ENCODE data around the gene SLC39A11. TPM values are rescaled to one million over a fixed set of nuclear protein-coding genes. Genes with fewer than 3 reads are reported as not detected.

The SLC39A11 gene
- total RNA-seq, 1 donor from 2014 or later, result 5.5 TPM

DNA sequence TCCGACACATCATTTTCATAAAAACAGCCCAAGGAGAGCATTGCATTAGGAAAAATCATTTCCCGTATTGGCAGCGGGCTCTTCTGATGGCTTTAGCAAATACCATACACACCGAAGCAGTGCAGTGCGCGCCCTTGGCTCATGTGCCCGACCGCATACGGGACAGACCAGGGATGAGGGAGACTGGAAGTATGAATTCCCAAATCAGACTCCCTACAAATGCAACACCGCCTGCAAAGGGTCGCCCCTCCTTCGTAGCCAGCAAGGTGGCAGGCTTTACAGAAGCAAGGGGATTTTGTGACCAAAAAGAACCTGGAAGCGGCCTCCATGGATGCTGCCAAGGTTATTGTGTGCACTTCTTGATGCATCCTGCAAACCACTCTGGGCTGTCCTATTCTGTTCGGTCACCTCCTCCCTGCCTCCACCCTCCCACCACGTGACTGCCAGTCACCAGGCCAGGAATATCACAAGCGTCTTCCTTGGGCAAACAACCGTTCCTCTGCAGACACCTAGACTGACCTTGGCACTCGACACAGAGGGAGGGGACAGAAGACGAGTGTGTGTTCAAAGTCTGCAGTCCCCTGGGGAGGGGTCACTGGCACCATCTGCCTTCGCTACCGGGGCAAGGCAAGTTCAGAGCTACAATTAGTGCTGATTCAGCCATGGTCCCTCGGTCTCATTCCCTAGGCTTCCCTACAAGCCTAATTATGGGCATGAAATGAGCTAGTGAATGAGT lies 460.4 kb downstream of the SLC39A11 start:
- TF ChIP-seq, protein P1, sequence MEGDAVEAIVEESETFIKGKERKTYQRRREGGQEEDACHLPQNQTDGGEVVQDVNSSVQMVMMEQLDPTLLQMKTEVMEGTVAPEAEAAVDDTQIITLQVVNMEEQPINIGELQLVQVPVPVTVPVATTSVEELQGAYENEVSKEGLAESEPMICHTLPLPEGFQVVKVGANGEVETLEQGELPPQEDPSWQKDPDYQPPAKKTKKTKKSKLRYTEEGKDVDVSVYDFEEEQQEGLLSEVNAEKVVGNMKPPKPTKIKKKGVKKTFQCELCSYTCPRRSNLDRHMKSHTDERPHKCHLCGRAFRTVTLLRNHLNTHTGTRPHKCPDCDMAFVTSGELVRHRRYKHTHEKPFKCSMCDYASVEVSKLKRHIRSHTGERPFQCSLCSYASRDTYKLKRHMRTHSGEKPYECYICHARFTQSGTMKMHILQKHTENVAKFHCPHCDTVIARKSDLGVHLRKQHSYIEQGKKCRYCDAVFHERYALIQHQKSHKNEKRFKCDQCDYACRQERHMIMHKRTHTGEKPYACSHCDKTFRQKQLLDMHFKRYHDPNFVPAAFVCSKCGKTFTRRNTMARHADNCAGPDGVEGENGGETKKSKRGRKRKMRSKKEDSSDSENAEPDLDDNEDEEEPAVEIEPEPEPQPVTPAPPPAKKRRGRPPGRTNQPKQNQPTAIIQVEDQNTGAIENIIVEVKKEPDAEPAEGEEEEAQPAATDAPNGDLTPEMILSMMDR (IDR thresholded peaks at IDR 0.05), result no peak
- no peak for TF ChIP-seq EZH2 (IDR thresholded peaks at IDR 0.05)
- TF ChIP-seq EZH2phosphoT487 (IDR thresholded peaks at IDR 0.05), result no peak
- Histone ChIP-seq H3K79me2 (ENCODE audit: low read depth) (no peaks in the 10 kb centered on the region), H4K20me1 (ENCODE audit: low read depth) (no peaks in the 10 kb centered on the region), H3K9ac (no peak overlapping the region), H3K4me1 (no peaks in the 10 kb centered on the region), H3K27me3 (no peaks in the 10 kb centered on the region), H3F3A (ENCODE audit: low read depth) (no peaks in the 10 kb centered on the region), H3K27ac (no peak overlapping the region), H3K4me3 (no peak overlapping the region), H2AFZ (replicated peaks) (no peak overlapping the region), H3K4me2 (no peak overlapping the region), H3K36me3 (no peaks in the 10 kb centered on the region), H3K9me3 (ENCODE audit: low read depth) (no peaks in the 10 kb centered on the region)
- H3K27me3 Mint-ChIP-seq (ENCODE audit: insufficient read depth, low read depth), result no peaks in the 10 kb centered on the region
- H3K27ac Mint-ChIP-seq, result no peak overlapping the region
- H3K36me3 Mint-ChIP-seq, result no peaks in the 10 kb centered on the region
- peaks cover 2% of the 10 kb centered on the region for H3K4me1 Mint-ChIP-seq
- H3K4me3 Mint-ChIP-seq, result no peak overlapping the region
- H3K9me3 Mint-ChIP-seq, result peaks cover 7% of the 10 kb centered on the region
- DNase-seq (ENCODE audit: low spot score), result no peak

DNA sequence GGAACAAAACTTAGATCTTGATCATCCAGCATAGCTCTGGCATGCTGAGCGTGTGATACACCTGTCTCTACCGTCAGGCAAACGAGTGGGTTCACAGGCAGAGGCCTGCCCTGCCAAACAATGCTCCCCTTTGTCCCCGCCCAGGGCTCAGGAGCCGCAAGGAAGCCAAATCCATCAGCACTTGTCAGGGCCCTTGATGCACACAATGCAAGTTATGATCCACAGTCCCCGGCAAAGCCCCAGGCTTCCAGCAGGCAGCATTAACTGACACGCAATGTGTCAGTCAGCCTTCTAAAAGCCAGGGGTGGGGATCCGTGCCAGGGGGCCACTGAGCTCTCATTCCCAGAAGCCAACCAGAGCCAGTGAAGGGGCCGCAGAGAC lies 460.9 kb downstream of the SLC39A11 start:
- H3K9me3 Mint-ChIP-seq, result peaks cover 9% of the 10 kb centered on the region
- H3K36me3 Mint-ChIP-seq, result no peaks in the 10 kb centered on the region
- Histone ChIP-seq H3K4me1 (no peaks in the 10 kb centered on the region), H3K79me2 (ENCODE audit: low read depth) (no peaks in the 10 kb centered on the region), H3K9me3 (ENCODE audit: low read depth) (no peaks in the 10 kb centered on the region), H3K9ac (no peak overlapping the region), H3K4me2 (no peak overlapping the region), H3K27ac (no peak overlapping the region), H3K36me3 (no peaks in the 10 kb centered on the region), H3F3A (ENCODE audit: low read depth) (no peaks in the 10 kb centered on the region), H2AFZ (replicated peaks) (peak overlapping the region; percentile 26), H3K27me3 (no peaks in the 10 kb centered on the region), H4K20me1 (ENCODE audit: low read depth) (no peaks in the 10 kb centered on the region), H3K4me3 (no peak overlapping the region)
- no peak overlapping the region for H3K4me3 Mint-ChIP-seq
- no peak overlapping the region for H3K27ac Mint-ChIP-seq
- H3K27me3 Mint-ChIP-seq (ENCODE audit: insufficient read depth, low read depth), result no peaks in the 10 kb centered on the region
- H3K4me1 Mint-ChIP-seq, result peaks cover 2% of the 10 kb centered on the region
- TF ChIP-seq, protein P1 (IDR thresholded peaks at IDR 0.05), result no peak
- TF ChIP-seq EZH2phosphoT487 (IDR thresholded peaks at IDR 0.05) (no peak), EZH2 (IDR thresholded peaks at IDR 0.05) (no peak)
- DNase-seq (ENCODE audit: low spot score), result peak; percentile 23

DNA sequence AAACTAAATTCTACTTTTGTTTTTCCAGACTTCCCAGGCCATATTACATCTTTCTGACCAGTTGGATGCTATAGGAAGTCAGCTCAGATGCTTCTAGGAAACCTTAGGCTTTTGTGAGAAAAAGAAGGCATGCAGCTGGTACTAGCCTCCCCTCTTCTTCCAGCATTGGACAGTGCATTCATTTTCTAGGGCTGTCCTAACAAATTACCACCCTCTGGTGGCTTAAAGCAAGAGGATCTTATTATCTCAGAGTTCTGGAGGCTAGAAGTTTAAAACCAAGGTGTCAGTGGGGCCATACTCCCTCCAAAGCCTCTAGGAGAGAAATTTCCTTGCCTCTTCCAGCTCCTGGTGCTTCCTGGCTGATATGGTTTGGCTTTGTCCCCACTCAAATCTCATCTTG lies 467.8 kb downstream of the SLC39A11 start:
- Histone ChIP-seq H3F3A (ENCODE audit: low read depth) (no peaks in the 10 kb centered on the region), H3K9me3 (ENCODE audit: low read depth) (no peaks in the 10 kb centered on the region), H3K79me2 (ENCODE audit: low read depth) (no peaks in the 10 kb centered on the region), H3K9ac (no peak overlapping the region), H3K4me1 (peaks cover 7% of the 10 kb centered on the region), H3K4me3 (no peak overlapping the region), H3K27ac (no peak overlapping the region), H3K36me3 (no peaks in the 10 kb centered on the region), H3K4me2 (no peak overlapping the region), H4K20me1 (ENCODE audit: low read depth) (no peaks in the 10 kb centered on the region), H3K27me3 (no peaks in the 10 kb centered on the region), H2AFZ (replicated peaks) (no peak overlapping the region)
- Mint-ChIP-seq H3K27me3 (ENCODE audit: insufficient read depth, low read depth) (peaks cover 3% of the 10 kb centered on the region), H3K4me3 (no peak overlapping the region), H3K27ac (no peak overlapping the region), H3K36me3 (no peaks in the 10 kb centered on the region), H3K9me3 (peaks cover 7% of the 10 kb centered on the region), H3K4me1 (no peaks in the 10 kb centered on the region)
- TF ChIP-seq, protein P1 (IDR thresholded peaks at IDR 0.05), result no peak
- TF ChIP-seq EZH2 (IDR thresholded peaks at IDR 0.05) (no peak), EZH2phosphoT487 (IDR thresholded peaks at IDR 0.05) (no peak)
- DNase-seq (ENCODE audit: low spot score), result no peak
